HG03196 (cell line): Measurements from ENCODE around the gene C1orf94.

Experiments
- ATAC-seq: cut with Tn5 transposase; IDR thresholded peaks from one replicate; pipeline ENCODE4 v1.9.1; 2021; ENCODE audit not compliant: unreplicated experiment

Gene C1orf94

GRCh38 chr1:34237151-34237815 lies 60.6 kb downstream of the C1orf94 start:
- no peak for ATAC-seq

GRCh38 chr1:34245967-34246366 lies 69.3 kb downstream of the C1orf94 start:
- no peak for ATAC-seq

DNA sequence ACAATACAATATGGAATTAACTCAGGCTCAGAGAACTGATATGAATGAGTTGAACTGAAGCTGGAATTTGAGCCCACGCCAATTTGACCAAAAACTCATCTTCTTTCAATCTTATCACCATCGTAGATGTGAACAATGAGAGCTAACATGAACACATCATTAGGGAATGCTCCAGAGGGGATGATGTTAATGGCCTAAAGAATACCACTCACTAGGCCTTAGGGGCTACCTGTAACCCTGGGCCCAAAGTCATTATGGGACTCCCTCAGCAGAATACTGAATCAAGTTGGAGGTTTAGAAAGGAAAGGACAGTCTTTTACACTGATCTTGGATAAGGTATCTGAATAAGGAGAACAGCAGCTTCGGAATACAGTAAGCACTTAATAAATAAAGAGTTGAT lies 73.6 kb downstream of the C1orf94 start:
- no peak for ATAC-seq

DNA sequence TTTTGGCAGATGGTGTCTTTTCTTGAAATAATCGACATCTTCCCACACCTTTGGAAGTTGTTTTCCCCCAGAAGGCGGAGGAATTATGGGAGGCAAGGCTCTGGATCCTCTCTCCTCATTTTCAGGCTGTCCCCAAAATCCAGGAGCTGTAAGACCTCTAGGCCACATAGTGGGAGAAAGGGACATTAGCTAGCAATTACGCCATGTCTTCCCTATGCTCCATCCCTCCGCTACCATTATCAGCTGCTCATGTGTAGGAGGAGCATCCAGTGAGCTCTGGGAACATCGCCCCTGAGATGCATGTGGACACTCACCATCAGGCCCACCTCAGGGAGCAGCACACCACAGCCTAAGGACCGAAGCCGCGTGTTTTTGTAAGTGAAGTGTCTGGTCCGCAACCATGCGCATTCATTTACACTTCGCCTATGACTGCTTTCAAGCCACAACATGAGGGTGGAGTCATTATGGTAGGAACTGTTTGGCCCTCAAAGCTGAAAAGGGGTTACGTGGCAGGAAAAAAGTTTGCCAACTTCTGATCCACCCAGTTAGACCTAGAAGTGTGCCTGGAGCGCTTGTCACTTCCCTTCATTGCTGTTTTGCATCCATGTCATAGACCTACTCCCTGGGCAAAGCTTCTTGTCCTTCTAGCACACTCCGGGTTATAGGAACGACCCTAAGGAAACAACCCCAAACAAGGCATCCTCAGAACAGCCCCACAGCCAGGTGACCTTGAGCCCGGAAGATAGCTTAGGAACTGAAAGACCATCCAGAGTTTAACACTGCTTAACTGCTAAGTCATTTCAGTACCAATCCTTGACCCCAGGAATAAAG lies 85.5 kb downstream of the C1orf94 start:
- no peak for ATAC-seq

DNA sequence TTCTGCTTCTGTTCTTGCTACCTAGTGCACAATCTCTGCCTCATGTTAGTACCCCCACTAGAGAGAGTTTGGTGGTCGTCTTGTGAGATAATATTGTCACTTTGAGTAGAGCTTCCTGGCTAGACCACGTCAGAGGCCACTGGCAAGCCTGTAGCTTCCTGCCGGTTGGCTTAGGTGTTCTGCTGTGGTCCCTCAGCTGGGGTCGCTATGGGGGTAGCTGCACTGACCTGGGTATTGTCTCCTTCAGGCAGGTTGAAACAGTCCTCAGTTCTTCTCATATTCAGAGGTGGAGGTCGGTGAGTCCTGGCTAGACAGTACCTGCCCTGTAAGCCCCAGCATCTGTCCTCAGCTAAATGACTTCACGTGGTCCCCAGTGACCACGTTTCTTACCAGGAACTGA lies 86.2 kb downstream of the C1orf94 start:
- no peak for ATAC-seq

DNA sequence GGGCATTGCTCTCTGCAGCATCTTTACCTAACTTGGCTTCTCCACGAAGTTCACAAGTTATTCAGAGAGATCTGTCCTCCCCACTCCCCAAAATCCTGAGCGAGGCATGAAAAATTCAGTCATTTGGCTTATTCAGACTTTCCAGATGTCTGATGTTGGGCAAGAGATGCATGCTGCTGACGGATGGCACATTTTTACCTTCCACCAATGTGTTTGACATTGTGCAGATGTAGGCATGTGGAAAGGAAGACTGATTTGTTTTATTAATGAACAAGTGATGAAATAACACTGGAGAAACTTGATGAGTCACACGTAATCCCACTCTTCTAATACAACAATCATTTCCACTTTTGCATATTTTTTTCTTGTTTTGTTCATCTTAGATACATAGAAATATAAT lies 86.7 kb downstream of the C1orf94 start:
- ATAC-seq, result no peak

DNA sequence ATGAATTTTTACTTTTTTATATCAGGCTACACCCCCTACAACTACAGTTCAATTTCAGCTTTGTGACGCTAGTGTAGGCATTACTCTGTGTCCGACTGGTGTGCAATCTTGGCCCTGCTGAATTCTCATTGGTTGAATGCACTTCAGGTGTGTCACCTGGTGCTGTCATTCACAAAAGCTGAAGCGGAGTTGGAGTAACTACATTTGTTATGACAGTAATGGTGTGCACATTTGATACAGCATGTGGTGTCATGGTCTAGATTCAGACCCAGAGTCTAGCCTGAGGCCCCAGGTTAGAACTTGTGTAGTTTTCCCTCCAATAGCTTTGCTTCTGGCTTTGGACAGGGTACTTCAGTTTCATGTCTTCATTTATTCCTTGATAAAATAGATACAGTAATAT lies 88.7 kb downstream of the C1orf94 start:
- ATAC-seq, result no peak

- no peak for ATAC-seq
These were observed 89.6 kb downstream of the C1orf94 start for GRCh38 chr1:34266127-34266951.

DNA sequence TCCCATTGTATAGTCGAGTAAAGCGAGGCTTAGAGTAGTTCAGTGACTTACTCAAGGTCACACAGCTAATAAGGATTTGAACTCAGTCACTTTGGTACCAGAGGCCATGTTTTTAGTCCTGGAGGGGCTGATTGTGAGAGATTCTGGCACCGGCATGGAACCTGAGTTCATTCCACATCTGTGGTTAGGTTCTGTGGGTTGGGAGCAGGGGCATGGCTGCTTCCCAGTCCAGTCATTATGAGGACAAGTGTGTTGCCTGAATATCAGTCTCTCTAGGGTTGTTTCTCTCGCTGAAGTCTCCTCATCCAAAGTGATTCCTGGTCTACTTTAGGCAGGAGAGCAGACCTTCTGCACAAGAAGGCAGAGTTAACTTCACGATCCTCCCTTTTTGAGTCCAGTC lies 90.6 kb downstream of the C1orf94 start:
- ATAC-seq, result no peak

DNA sequence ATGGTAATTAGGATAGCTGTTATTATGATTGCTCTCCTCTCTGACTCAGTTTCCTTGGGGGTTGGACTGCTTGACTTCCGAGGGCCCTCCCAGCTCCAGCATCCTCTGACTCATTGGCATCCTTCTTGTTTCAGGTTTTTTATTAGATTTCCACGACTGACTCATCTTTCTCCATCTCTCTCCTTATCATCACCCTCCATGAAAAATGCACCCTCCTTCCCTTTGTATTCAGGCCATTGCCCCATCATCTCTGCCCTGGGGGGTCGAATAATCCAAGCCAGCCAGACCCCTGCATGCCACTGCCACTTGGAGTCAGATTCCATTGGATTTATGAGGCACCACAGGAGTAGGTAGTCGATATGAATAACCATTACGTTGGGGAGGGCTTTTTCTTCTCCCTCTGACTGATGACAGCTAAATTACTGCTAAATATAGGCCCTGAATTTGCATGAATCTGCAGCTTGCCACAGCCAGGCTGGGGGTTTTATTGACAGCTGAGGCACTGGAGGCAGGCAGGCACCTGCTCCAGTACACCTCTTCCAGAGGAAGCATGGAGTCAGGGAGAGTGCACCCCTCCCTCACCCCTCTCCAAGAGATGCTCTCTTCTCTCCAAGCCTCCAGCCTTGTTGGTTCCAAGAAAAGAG lies 91.7 kb downstream of the C1orf94 start:
- ATAC-seq, result no peak
